Ishikawa (cell line): ENCODE measurements around the gene NHEJ1.

Source experiments
- FOXM1 ChIP-seq: IDR thresholded peaks from 2 replicates; pipeline ENCODE4 v1.6.1; 2012; ENCODE audit warnings: low read depth, borderline replicate concordance
- RAD21 ChIP-seq: IDR thresholded peaks from 2 replicates; pipeline ENCODE4 v1.6.1; 2012; ENCODE audit warnings: low read depth
- YY1 ChIP-seq: IDR thresholded peaks from 2 replicates; pipeline ENCODE4 v1.6.1; 2012; ENCODE audit warnings: low read depth
- TF ChIP-seq, protein P1 (sequence below): IDR thresholded peaks from 2 replicates; pipeline ENCODE4 v1.6.1; 2012

- TF ChIP-seq FOXM1 (no peak), RAD21 (no peak), YY1 (no peak)
- TF ChIP-seq, protein P1, sequence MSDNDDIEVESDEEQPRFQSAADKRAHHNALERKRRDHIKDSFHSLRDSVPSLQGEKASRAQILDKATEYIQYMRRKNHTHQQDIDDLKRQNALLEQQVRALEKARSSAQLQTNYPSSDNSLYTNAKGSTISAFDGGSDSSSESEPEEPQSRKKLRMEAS, result no peak
Observed at GRCh38 chr2:219128396-219128795, 32.2 kb downstream of the NHEJ1 start.
